GM19468 (cell line): ENCODE data around the gene ULK1.

Experiments used
- ATAC-seq: cut with Tn5 transposase; IDR thresholded peaks from one replicate; pipeline ENCODE4 v1.9.1; 2021; ENCODE audit warnings: mild to moderate bottlenecking, moderate library complexity, moderate number of reproducible peaks; ENCODE audit not compliant: unreplicated experiment; ENCODE audit errors: extremely low read depth

The ULK1 gene

DNA sequence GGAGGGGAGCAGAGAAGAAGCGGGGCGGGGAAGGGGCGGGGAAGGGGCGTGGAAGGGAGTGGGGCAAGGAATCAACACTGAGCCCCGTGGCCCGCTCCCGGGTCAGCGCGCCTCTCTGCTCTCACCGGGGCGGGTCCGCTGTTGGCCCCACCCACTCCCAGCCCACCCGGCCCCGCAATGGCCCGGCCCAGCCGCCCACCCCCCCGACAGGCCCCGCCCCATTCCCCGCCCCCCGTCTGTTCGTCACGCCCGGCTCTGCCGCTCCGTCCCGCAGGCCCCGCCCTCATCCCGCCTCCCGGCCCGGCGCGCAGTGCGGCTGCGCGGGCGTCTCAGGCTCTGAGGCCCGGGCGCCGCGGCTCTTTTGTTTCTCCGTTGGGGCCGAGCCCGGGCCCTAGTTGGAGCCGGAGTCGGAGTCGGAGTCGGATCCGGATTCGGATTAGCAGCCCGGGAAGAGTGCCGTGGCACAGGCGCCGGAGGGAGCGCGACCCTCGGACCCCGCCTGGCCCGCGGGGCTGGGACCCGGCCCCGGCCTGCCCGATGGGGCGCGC lies at the start of gene ULK1:
TSS of gene ULK1 (plus strand) at position 310 of the 548 bp plus-strand sequence. CDS start 380 bp downstream, outside the sequence.
- peak; percentile 61 for ATAC-seq

GRCh38 chr12:131844656-131845055 lies 49.8 kb upstream of the ULK1 start:
- no peak for ATAC-seq

DNA sequence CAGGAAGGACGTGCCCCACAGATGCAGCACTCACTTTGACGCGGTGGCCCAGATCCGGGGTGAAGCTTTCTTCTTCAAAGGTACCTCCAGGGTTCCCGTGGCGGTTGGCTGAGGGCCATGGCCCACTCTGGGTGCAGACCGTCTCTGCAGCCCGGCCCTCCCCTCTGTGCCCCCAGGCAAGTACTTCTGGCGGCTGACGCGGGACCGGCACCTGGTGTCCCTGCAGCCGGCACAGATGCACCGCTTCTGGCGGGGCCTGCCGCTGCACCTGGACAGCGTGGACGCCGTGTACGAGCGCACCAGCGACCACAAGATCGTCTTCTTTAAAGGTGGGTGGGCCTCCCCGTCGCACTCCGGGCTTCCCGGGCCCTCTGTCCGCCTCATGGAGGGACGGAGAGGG lies 49.3 kb upstream of the ULK1 start:
- ATAC-seq, result no peak

DNA sequence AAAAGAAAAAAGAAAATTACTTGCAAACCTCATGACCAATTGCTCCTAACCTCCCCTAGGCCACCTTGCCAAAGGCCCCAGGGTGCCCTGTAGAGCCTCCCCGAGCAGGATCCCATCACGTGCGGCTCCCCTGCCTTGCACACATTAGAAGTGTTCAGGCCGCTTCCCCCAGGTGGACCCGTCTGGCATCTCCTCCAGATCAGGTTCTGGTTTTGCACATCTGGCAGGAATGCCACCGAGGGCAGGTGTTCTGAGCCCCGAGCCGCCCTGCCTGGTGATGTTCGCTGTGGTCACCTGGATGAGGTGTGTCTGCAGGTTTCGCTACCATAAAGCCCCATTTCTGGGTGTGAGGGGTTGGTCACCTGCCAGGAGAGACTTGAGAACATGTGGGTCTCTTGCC lies 47.0 kb upstream of the ULK1 start:
- no peak for ATAC-seq

DNA sequence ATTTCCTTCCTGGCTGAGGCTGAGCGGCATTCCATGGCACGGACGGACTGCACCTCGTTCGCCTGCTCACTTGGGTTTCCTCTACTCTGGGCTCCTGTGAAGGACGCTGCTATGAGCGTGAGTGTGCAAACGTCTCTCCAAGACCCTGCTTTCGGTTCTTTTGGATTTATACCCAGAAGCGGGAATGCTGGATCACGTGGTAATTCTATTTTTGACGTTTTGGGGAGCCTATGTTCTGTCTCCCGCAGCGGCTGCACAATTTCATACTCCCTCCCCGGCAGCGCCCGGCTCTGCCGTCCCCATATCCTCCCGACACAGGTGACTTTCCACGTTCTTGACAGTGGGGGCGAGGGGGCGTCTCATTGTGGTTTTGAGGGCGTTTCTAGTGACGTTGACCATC lies 45.7 kb upstream of the ULK1 start:
- no peak for ATAC-seq

DNA sequence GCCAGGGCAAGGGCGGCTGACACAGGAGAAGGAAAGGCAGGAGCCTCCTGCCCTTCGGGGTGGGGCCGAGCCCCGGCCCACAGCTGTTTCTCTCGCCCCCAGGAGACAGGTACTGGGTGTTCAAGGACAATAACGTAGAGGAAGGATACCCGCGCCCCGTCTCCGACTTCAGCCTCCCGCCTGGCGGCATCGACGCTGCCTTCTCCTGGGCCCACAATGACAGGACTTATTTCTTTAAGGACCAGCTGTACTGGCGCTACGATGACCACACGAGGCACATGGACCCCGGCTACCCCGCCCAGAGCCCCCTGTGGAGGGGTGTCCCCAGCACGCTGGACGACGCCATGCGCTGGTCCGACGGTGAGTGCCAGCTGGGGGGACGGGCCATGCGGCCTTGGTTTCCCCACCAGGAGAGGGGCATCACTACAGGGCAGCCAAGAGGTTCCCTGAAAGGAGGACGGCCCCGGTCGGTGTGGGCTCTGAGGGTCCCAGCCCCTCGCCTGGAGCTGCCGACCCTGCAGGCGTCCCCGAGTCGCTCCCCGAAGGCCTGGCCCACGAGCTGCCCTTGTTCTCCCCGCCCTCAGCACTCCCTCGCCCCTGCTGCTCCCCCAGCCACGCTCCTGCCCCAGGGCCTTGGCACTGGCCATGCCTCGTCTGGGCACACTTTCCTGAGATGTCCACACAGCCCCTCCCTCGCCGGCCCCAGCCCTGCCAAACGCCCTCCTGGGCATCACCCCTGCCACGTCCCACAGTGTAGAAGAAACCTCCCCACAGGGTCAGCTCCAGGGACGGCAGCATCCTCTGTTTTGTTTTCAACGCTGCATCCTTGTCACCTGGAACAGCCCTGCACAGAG lies 44.5 kb upstream of the ULK1 start:
- ATAC-seq, result no peak

GRCh38 chr12:131850856-131851559 lies 43.4 kb upstream of the ULK1 start:
- no peak for ATAC-seq

- ATAC-seq, result no peak
Measured at GRCh38 chr12:131851741-131852550, 42.5 kb upstream of the ULK1 start.

DNA sequence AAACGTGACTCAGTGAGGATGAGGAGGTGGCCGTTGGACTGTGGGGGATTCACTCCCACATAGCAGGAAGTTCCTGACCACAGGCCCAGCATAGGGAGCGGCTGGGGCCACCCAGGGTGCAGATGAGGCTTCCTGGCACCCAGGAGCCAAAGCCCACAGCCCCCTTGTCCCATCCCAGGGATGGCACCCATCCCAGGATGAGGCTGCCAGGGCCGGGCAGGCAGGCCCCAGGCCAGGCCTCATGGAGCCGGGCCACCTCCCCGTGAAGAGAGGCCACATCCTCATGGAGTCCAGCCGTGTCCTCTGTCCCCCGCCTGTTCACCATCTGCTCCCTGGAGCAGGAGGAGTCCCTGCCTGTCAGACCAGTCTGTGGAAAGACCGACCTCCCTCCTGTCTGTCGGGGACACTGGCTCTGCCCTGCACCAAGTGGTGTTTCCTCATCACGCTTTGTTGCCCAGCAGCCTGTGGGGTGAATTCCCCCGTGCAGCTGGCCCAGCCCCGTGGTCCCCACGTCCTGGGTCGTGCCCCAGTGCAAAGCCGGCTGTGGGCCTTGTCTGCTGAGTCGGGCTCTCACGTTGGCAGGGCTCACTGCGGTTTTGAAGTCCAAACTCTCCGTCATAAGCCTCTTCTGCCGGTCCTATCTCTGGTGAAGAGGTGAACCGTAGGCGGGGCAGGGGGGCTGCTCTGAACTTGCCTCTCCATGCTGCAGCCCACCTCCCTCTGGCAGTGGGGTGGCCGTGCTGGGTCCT lies 41.7 kb upstream of the ULK1 start:
- ATAC-seq, result no peak

DNA sequence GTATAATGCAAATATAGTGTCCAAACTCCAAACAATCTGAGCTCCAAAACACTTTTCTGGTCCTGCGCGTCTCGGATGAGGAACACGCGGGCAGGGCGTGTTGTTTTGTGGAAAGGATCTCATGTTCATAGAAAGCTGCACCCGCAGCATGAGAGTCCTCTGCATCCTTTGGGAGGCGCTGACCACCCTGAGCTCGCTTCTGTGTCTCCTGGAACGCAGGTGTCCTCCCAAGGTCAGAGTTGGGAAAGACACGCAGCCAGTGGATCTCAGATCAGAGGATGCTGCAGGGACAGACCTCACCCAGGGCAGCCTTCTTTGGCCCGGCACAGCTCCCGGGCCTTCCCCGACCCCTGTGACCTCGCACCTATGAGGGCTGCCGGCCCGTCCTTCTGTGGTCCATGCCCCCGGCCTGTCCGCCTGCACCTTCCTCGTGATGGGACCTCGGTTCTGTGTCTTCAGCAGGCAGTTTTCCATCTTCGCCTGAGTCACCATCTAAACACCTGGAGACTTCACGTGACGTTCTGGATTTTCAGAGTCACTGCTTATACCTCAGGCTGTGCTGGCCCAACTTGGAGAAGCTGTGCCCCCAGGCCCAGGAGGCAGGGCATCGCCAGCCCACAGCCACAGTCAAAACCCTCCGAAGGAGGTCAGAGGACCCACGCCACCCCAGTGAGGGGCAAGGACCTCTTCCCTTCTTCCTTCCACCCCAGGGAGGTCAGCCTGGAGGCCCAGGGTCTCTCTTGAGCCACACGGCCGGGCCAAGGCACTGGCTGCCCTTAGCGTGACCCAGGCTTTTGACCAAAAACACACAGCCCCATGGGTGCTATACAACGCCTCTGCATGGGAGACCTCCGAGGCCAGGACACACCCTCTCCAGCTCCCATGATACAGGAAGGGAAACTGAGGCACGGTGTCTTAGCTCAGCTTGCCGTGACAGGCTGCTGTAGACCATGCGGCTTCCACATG lies 40.3 kb upstream of the ULK1 start:
- ATAC-seq, result no peak

DNA sequence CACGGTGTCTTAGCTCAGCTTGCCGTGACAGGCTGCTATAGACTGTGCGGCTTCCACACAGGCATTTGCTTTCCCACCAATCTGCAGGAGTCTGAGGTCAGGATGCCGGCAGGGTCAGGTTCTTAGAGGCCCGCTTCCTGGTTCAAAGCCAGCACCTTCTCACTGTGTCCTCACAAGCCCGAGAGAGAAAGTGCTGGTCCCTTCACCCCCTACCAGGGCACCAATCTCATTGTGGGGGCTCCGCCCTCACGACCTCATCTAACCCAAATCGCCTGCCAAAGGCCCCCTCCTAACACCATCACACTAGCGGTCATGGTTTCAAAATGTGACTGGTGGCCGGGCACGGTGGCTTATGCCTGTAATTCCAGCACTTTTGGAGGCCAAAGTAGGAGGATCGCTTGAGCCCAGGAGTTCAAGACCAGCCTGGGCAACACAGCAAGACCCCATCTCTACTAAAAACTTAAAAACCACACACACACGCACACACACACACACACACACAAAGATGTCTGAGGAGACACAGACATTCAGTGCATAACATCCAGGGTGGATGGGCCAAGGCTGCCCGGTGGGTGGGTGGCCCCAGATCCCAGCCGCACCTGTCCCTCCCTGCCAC lies 39.5 kb upstream of the ULK1 start:
- ATAC-seq, result no peak

- ATAC-seq, result no peak
Measured at GRCh38 chr12:131855521-131856142, 38.8 kb upstream of the ULK1 start.

GRCh38 chr12:131856366-131857097 lies 37.9 kb upstream of the ULK1 start:
- ATAC-seq, result no peak

GRCh38 chr12:131857908-131858850 lies 36.2 kb upstream of the ULK1 start:
- ATAC-seq, result no peak

DNA sequence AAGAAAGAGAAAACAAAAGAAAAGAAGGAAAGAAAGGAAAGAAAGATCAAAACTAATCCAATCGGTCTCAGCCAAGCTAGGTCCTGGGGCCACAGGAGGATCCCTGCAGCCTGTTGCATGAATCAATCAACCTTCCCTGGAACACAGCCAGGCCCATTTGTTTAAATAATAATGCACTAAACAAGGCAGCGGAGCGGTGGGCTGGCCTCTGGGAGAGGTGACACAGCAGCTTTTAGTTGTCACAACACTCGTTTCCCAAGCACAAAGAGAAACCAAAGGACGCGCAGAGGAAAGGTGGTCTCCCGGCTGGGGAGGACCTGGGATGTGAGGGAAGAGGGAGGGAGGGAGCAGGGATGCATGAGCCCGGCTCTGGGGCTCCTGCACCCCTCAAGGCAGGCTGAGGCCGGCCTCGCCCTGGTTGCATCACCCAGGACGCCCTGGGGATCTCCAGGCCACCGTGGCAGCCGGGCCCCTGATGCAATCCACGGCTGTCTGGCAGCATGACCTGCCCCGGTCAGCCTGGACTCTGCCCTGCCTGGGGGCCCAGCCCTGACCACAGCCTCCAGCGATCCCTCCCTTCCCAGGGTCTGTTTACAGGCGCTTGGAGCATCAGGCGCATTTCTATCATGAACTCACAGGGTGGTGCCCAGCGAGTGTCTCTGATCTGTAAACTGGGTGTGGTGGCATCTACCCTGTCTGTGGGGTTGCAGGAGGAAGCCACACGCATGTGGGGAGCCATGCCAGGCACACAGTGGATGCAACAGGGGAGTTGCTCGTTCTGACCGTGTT lies 33.8 kb upstream of the ULK1 start:
- no peak for ATAC-seq
